OCI-LY3 (cell line): ENCODE results near the gene LGALS1.

Source experiments
- EZH2phosphoT487 ChIP-seq: fragments of 200-600 bp; shearing (Covaris generic); IDR thresholded peaks from 2 replicates; pipeline ENCODE4 v1.6.1; 2018; ENCODE audit warnings: antibody characterized with exemption, mixed run types, low read depth
- TF ChIP-seq, protein P1 (sequence below): fragments of 200-600, 300-600 bp; sonication (generic); IDR thresholded peaks from 2 replicates; pipeline ENCODE4 v1.5.1; 2014; ENCODE audit warnings: antibody characterized with exemption, low read length, low read depth

DNA sequence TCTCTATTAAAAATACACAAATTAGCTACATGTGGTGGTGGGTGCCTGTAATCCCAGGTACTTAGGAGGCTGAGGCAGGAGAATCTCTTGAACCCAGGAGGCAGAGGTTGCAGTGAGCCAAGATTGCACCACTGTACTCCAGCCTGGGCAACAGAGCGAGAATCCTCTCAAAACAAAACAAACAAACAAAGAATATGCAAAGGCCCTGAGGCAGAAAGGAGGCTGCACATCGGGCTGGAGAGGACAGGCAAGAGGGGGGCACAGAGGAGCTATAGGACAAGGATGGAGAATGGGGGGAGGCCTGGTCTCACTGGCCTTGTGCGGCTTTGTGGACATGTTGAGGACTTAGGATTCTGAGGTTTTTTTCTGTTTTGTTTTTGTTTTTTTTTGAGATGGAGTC, 29.8 kb downstream of the LGALS1 start:
- TF ChIP-seq, protein P1, sequence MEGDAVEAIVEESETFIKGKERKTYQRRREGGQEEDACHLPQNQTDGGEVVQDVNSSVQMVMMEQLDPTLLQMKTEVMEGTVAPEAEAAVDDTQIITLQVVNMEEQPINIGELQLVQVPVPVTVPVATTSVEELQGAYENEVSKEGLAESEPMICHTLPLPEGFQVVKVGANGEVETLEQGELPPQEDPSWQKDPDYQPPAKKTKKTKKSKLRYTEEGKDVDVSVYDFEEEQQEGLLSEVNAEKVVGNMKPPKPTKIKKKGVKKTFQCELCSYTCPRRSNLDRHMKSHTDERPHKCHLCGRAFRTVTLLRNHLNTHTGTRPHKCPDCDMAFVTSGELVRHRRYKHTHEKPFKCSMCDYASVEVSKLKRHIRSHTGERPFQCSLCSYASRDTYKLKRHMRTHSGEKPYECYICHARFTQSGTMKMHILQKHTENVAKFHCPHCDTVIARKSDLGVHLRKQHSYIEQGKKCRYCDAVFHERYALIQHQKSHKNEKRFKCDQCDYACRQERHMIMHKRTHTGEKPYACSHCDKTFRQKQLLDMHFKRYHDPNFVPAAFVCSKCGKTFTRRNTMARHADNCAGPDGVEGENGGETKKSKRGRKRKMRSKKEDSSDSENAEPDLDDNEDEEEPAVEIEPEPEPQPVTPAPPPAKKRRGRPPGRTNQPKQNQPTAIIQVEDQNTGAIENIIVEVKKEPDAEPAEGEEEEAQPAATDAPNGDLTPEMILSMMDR, result no peak
- no peak for TF ChIP-seq EZH2phosphoT487
